GM18867 (cell line): ENCODE data around the gene CCRL2.
"Not testable (repeated sequence)": the region's sequence is repeated elsewhere in the genome, so short reads cannot be mapped to it uniquely, and the experiment has no call there.

Source experiments
- ATAC-seq: cut with Tn5 transposase; IDR thresholded peaks from one replicate; pipeline ENCODE4 v1.9.1; 2021; ENCODE audit warnings: mild to moderate bottlenecking, moderate library complexity; ENCODE audit not compliant: unreplicated experiment

Gene CCRL2

GRCh38 chr3:46427404-46427803 is 20.3 kb downstream of the CCRL2 start:
- ATAC-seq: not testable (repeated sequence)

GRCh38 chr3:46427916-46428833 is 21.1 kb downstream of the CCRL2 start:
- no peak for ATAC-seq

GRCh38 chr3:46429250-46429649 is 22.2 kb downstream of the CCRL2 start:
- ATAC-seq: no peak

- no peak for ATAC-seq
These were observed 22.6 kb downstream of the CCRL2 start for GRCh38 chr3:46429671-46430070.

- not testable (repeated sequence) for ATAC-seq
These were observed 23.8 kb downstream of the CCRL2 start for GRCh38 chr3:46430879-46431278.

- ATAC-seq: not testable (repeated sequence)
These were observed 24.8 kb downstream of the CCRL2 start for GRCh38 chr3:46431905-46432304.

- not testable (repeated sequence) for ATAC-seq
These were observed 26.1 kb downstream of the CCRL2 start for GRCh38 chr3:46433118-46433517.

GRCh38 chr3:46433841-46434240 is 26.8 kb downstream of the CCRL2 start:
- no peak for ATAC-seq

- no peak for ATAC-seq
These were observed 28.1 kb downstream of the CCRL2 start for GRCh38 chr3:46435081-46435726.

- ATAC-seq: no peak
These were observed 31.8 kb downstream of the CCRL2 start for GRCh38 chr3:46438831-46439230.

- ATAC-seq: peak; percentile 70
These were observed 33.7 kb downstream of the CCRL2 start for GRCh38 chr3:46440531-46441294.

GRCh38 chr3:46442576-46443530 is 35.8 kb downstream of the CCRL2 start:
- no peak for ATAC-seq

- ATAC-seq: no peak
These were observed 40.3 kb downstream of the CCRL2 start for GRCh38 chr3:46447228-46447985.

- ATAC-seq: no peak
These were observed 41.7 kb downstream of the CCRL2 start for GRCh38 chr3:46448721-46449120.

- no peak for ATAC-seq
These were observed 42.9 kb downstream of the CCRL2 start for GRCh38 chr3:46449755-46450552.

- ATAC-seq: no peak
These were observed 46.6 kb downstream of the CCRL2 start for GRCh38 chr3:46453526-46454208.

- no peak for ATAC-seq
These were observed 47.1 kb downstream of the CCRL2 start for GRCh38 chr3:46454209-46454595.

GRCh38 chr3:46454606-46455005 is 47.5 kb downstream of the CCRL2 start:
- no peak for ATAC-seq
